Activated CD8-positive, alpha-beta memory T cell treated with anti-CD3 and anti-CD28 coated beads, Interleukin-2, amount 50 U/mL, for 24 hours (primary cell): ENCODE results near the gene PTGS1.

ENCODE experiments used
- DNase-seq: peaks from one replicate; pipeline ENCODE4 v3.0.0-alpha.2; 2020; ENCODE audit errors: extremely low read depth

PTGS1 gene

DNA sequence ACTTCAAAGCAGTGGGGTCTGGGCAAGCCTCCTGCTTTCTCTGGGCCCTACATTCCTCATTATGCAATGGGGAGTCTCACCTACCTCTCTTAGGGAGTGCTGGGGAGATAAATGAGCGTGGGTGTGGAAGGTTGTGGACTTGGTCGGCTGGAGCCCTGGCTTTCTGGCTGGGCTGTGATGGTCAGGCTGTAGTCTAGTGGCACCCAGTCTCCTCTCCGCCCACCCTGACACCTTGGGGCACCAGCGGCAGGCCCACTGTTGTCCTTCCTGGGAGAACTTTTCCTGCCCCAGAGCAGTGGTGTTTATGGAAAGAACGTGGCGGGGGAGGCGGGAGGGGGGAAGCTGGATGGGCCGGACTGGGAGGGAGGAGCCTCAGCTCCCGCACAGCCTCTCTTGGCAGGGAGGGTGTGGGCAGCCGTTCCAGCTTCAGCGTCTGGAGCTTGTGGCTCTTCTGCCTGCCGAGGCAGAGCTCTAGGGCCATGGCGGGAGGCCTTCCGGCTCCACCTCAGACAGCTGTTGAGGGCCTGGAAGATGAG lies 4.1 kb downstream of the PTGS1 start:
- no peak for DNase-seq

DNA sequence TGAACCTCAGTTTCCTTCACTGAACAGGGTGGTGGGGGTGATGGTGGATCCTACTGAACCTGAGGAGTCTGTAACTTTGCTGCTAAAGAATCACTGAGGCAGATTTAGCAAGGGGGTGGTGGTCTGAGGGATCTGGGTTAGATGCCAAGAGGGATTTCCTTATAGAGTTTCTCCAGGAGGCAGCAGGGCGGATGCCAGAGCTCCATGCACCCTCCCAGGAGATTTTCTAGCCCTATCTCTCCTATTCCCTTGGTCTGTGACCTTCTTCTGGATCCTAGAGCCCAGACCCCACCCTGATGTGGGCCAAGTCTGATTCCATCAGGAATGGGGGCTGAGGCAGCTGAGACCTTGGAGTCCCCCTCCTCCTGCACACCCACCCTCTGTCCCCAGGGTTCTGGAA lies 6.0 kb downstream of the PTGS1 start:
- no peak for DNase-seq

DNA sequence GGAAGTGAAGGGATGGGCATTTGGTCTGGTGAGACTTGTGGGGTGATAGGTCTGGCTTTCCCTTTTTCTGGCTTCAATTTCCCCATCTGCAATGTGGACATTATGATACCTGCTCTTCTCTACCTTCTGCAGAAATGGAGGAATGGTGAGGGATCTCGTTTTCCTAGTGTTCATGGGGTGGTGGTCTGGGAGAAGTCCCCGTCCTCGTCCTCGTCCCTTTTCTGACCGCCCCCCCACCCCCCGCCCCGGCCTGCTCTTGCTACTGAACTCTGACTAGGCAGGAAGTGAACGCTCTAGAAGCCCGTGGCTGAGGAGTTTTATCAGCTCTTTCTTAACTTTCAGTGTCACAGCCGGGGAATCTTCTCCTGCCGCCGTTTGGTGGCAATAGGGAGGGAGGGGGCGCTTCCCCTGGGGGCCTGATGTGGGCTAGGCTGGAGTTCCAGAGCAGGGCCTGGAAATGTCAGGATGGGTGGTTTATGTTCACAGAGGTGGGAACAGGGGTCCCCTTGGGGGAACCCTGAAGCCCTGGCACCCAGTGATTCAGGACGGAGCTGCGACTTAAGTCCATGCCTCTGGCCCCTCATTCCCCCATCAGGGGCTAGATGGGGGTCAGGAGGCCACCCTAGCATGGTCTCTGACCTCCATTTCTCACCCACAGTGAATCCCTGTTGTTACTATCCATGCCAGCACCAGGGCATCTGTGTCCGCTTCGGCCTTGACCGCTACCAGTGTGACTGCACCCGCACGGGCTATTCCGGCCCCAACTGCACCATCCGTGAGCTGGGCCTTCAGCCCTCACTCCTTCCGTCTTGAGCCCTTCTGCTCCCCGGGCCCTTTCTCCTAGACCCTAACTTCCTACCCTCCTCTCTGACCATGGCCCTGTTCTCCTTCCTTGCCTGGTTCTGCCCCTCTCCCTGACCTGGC lies 6.7 kb downstream of the PTGS1 start:
- no peak for DNase-seq

DNA sequence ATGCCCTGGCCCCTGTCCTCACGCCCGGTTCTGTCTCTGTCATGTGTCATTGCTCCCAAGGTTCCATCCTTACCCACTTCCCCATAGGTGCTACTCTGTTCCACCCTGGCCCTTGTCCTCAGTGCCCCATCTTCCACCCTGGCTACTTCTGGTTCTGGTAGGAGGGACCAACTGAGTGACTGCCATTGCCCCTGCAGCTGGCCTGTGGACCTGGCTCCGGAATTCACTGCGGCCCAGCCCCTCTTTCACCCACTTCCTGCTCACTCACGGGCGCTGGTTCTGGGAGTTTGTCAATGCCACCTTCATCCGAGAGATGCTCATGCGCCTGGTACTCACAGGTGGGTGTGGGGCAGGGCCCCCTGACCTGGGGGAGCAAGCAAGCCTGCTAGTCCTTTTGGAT lies 7.4 kb downstream of the PTGS1 start:
- no peak for DNase-seq

DNA sequence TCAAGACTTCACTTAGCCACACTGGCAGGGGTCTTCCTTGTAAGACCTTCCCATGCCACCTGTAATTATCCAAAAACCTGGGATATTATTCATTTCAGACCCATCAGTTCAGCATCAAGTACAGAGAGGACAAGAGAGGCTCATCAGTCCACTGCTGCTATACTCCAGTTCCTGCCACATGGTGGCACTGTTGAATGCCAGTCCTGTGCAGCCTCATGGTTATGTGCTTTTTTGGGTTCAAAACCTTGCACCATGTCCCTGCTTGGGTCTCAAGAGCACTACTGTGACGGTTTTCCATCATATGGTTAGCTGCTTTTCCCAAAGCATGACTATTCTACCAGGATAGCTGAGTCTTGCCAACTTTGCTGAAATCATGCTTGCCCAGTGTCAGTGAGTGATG lies 8.5 kb downstream of the PTGS1 start:
- DNase-seq: no peak

DNA sequence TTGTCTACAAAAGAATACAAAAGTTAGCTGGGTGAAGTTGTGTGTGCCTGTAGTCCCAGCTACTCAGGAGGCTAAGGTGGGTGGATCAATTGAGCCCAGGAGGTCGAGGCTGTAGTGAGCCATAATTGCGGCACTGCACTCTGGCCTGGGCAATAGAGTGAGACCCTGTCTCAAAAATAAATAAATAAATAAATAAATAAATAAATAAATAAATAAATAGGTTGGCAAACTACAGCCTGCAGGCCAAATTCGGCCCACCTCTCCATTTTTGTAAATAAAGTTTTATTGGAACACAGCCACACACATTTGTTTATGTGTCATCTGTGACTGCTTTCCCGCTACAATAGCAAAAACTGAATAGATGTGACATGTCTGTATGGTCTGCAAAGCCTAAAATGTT lies 9.5 kb downstream of the PTGS1 start:
- no peak for DNase-seq

DNA sequence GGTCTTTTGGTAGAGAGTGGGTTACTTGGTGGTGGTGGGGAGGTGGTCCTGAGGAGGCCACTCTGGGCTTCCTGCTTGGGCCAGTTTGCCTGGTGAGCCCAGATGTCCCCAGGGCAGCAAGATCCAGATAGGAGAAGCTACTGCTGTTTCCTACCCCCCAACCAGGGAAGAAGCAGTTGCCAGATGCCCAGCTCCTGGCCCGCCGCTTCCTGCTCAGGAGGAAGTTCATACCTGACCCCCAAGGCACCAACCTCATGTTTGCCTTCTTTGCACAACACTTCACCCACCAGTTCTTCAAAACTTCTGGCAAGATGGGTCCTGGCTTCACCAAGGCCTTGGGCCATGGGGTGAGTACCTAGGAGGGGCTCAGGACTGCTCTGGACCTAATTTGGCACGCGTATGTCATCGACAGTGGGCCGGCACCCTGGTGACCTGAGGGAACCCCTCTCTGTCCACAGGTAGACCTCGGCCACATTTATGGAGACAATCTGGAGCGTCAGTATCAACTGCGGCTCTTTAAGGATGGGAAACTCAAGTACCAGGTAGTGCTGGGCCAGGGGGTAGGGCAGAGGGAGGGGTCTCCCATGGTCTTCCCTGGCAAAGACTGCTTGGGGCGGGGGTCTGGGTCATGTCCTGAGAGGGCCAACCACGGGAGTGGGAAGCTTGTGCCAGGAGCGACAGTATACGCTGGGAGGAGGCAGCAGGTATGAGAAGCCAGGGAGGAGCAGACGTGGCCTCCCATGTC lies 10.6 kb downstream of the PTGS1 start:
- DNase-seq: no peak

DNA sequence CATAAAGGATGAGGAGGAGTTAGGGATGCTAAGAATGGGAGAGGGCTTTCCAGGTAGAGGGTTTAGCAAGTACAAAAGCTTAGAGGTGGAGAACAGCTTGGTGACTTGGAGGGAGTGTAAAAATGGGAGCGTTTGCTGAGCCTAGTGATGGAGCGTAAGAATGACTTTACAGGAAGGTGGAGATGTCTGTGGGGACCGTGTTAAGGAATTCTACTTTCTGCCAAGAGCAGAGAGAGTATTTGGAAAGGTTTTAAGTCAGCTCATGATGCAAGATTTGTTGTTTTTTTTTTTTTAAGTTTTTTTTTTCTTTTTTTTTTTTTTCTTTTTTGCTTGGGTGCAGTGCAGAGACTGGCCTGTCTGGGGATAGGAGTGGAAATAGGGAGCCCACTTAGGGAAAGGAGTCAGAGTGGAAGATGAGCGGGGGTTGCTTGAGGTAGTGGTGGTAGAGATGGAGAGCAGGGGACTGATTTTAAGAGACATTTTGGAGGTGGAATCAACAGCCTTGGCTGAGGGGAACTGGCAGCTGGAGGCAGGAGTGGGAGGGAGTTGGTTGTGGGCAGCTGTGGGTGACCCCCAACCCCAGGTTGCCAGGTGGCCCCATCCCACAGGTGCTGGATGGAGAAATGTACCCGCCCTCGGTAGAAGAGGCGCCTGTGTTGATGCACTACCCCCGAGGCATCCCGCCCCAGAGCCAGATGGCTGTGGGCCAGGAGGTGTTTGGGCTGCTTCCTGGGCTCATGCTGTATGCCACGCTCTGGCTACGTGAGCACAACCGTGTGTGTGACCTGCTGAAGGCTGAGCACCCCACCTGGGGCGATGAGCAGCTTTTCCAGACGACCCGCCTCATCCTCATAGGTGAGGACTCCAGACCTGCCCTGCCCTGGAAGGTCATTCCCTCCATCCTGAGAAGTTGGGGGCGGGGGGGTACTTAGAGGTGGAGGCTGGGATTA lies 12.4 kb downstream of the PTGS1 start:
- no peak for DNase-seq

DNA sequence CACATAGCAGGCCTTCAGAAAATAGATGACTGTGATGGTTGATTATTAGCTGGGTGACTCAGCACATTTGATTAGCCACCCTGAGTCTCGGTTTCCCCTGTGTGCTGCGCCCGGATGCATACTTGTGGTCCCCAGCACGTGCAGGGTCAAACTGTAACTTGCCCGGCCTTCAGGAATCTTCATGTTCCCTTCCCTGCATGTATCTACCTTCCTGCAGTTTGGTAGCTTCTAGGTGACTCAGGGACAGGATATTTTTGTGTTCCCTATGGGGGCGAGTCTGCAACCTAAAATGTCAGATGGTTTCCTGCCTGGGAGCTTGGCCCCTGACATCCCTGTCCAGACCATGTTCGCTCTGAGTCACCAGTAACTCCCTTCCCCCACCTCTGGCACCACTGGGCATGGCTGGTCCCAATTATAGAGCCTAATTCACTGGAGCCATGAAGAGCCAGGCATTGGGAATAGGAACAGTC lies 13.2 kb downstream of the PTGS1 start:
- DNase-seq: no peak

DNA sequence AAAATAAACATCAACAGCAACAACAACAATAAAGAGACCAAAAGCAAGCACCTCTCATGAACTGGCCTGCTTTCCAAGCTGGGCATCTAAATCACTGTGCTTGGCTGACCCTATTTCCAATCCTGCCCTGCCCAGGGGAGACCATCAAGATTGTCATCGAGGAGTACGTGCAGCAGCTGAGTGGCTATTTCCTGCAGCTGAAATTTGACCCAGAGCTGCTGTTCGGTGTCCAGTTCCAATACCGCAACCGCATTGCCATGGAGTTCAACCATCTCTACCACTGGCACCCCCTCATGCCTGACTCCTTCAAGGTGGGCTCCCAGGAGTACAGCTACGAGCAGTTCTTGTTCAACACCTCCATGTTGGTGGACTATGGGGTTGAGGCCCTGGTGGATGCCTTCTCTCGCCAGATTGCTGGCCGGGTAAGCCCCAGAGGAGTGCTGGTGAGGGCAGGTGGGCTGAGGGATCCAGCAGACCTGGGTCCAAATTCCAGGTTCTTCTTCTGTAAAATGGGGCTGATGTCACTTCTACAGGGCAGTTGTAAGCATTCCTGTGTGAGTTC lies 15.6 kb downstream of the PTGS1 start:
- no peak for DNase-seq

DNA sequence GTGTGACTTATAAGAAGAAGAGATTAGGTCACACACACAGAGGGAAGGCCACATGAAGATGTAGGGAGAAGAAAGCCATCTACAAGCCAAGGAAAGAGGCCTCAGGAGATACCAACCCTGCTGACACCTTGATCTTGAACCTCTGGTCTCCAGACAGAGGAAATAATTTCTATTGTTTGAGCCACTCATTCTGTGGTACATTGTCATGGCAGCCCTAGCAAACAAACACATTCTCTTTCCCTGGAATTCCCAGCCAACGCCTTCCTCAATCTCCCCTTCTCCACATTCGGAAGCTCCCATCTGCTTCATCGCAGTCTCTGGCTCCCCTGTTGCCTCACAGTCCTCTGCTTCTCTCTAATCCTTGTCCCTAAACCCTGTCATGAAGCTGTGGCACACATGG lies 16.7 kb downstream of the PTGS1 start:
- no peak for DNase-seq

DNA sequence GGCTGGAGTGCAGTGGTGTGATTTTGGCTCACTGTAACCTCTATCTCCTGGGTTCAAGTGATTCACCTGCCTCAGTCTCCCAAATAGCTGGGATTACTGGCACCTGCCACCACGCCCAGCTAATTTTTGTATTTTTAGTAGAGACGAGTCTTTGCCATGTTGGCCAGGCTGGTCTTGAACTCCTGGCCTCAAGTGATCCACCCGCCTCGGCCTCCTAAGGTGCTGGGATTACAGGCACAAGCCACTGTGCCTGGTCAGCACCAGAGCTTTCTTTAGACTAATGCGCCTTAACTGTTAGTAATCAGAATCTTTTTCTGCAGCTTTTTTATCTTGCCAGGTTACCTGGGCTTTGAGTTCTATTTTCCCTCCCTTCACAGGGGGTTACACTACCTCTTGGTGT lies 18.4 kb downstream of the PTGS1 start:
- no peak for DNase-seq

DNA sequence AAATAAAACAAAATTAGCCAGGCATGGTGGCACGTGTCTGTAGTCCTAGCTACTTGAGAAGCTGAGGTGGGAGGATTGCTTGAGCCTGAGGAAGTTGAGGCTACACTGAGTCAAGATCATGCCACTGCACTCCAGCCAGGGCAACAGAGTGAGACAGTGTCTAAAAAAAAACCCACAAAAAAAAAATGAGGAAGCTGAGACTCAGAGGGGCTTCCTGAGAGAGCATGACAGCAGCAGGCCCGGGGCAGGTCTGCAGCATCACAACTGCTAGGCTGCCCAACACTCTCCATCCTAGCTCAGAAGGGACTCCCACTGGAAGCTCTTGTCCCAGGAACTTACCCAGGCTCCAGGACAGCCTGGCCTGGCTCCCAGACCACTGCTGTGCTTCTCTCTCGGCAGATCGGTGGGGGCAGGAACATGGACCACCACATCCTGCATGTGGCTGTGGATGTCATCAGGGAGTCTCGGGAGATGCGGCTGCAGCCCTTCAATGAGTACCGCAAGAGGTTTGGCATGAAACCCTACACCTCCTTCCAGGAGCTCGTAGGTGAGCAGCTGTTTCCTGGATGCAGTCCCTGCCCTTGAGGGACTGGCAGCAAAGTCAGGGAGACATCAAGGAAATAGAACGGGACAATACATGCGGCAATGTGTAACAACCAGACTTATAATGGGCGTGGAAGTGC lies 19.1 kb downstream of the PTGS1 start:
- DNase-seq: no peak

DNA sequence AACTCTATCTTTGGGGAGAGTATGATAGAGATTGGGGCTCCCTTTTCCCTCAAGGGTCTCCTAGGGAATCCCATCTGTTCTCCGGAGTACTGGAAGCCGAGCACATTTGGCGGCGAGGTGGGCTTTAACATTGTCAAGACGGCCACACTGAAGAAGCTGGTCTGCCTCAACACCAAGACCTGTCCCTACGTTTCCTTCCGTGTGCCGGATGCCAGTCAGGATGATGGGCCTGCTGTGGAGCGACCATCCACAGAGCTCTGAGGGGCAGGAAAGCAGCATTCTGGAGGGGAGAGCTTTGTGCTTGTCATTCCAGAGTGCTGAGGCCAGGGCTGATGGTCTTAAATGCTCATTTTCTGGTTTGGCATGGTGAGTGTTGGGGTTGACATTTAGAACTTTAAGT lies 21.5 kb downstream of the PTGS1 start:
- DNase-seq: no peak

DNA sequence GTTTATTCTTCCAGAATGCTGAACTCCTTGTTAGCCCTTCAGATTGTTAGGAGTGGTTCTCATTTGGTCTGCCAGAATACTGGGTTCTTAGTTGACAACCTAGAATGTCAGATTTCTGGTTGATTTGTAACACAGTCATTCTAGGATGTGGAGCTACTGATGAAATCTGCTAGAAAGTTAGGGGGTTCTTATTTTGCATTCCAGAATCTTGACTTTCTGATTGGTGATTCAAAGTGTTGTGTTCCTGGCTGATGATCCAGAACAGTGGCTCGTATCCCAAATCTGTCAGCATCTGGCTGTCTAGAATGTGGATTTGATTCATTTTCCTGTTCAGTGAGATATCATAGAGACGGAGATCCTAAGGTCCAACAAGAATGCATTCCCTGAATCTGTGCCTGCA lies 21.9 kb downstream of the PTGS1 start:
- DNase-seq: no peak

DNA sequence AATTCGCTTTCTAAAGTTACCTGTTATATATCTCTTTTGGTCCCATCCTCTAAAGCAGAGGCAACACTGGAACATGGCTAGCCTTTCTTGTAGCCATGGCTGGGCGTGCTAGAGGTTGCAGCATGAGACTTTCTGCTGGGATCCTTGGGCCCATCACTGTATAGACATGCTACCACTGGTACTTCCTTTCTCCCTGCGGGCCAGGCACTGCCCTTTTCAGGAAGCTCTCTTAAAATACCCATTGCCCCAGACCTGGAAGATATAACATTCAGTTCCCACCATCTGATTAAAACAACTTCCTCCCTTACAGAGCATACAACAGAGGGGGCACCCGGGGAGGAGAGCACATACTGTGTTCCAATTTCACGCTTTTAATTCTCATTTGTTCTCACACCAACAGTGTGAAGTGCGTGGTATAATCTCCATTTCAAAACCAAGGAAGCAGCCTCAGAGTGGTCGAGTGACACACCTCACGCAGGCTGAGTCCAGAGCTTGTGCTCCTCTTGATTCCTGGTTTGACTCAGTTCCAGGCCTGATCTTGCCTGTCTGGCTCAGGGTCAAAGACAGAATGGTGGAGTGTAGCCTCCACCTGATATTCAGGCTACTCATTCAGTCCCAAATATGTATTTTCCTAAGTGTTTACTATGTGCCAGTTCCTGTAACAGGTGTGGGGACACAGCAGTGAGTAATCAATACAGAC lies 22.6 kb downstream of the PTGS1 start:
- DNase-seq: no peak

DNA sequence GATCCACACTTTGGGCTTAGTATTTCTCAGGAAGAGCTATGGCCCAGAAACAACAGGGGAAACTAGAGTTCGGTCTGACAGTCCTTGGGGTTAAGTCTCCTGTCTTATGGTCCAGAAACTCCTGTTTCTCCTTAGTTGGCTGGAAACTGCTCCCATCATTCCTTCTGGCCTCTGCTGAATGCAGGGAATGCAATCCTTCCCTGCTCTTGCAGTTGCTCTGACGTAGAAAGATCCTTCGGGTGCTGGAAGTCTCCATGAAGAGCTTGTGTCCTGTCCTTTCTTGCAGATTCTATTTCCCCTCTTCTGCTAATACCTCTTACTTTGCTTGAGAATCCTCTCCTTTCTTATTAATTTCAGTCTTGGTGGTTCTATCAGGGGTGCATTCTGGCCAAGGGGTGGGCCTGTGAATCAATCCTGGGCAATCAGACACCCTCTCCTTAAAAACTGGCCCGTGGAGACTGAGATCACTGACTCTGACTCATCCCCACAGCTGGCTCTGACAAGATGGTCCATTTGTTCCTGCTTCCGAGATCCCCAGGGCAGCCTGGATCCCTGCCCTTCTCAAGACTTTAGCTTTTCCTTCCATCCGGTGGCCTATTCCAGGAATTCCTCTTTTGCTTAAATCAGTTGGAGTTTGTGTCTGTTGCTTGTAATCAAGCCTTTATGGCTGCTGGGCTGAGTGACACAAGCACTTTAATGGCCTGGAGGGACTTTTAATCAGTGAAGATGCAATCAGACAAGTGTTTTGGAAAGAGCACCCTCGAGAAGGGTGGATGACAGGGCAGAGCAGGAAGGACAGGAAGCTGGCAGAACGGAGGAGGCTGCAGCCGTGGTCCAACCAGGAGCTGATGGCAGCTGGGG lies 23.7 kb downstream of the PTGS1 start:
- no peak for DNase-seq

DNA sequence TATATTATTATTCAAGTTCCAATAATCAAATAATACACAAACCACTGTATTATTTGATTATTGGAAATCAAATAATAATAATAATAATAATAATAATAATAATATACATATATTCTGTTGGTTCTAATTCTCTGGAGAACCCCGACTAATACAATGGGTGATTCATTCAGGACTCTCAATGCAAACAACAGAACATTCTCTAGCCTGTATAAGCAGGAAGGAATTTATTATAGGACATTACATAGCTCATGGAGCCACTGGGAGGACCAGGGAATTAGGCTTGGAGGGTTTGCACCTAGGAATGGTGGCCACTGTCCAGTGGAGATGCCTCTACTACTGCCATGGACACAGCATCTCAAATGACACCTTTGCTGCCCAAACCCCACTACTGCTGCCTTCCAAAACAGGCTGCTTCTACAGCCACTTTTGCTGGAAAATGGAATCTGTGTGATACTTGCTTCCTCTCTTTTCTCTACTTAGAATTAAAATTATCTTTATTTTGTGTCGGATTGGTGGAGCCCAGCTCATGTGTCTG lies 25.9 kb downstream of the PTGS1 start:
- DNase-seq: no peak

DNA sequence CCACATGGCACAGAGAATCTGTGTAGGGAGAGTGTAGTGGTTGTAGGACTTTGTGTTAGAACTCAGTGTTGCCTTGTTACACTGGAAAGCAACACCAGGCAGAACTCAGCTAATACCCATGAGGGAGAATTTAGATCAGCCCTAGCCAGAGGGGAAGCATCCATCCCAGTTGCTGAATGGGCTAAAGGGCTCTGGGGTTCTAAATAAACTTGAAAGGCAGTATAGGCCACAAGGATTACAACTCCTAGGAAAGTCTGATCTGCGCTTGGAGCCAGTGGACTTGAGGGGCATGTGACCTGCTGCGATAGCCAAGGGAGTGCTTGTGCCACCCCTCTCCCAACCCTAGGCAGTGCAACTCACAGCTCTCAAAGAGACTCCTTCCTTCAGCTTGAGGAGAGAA lies 26.9 kb downstream of the PTGS1 start:
- DNase-seq: no peak
